Measurements from ENCODE around the gene EMX1. TPM values are rescaled to one million over a fixed set of nuclear protein-coding genes. Genes with fewer than 3 reads are reported as not detected.

EMX1 gene
- total and polyA plus RNA-seq, 9 donors, result 0.20 to 1.1 (median 0.28) TPM; not detected in 5

DNA sequence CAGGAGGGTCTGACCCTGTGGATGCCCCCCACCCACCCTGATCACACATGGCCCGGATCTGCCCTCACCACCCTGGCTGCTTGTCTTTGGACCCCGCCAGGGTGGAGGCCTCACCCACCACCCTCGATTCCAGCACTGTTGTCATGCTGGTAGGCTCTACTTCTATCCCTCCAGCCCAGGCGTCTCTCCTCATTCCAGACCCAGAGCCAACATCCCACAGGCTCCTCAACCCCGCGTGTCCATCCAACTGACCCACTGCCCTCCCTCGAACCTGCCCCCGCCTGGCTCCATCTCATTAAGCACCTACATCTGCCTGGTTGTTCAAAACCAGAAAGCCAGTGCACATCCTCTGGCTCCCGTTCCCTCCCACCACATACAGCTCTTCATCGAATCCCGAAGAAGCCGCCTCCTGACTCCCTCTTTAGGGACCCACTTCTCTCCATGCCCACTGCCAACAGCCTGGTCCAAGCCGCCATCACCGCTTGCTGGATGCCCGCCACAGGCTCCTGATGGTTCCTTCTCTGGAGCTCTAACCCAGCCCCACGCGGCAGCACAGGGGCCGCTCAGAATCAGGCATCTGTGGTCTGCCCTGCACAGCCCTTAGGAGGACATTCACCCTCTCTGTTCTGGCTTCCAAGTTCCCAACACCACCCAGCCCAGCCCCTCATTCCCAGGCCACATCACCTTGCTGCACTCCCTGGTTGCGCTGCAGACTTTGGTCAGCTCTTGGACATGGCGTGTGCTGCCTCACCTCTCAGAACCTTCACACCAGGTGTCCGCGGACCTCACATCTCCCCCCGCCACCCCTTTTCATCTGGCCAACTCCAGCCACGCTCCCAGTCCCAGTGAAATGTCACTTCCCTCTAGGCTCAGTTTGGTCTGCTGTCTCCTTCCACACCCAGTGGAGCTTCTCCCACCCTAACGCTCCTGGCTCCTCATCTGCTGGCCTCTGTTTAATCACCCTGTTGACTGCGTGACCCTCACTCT is 43.0 kb downstream of the EMX1 start:
- no peaks in the 10 kb centered on the region for H3K4me1 ChIP-seq (ENCODE audit: insufficient read depth)
- no peak overlapping the region for H3K27ac ChIP-seq
- no peaks in the 10 kb centered on the region for H3K9me3 ChIP-seq
- no peak overlapping the region for H3K4me3 ChIP-seq
- 90 to 92% (median 90%) methylated on average over 26 of the region's 26 CpGs for WGBS, 3 donors
- H3K36me3 ChIP-seq, result no peaks in the 10 kb centered on the region
- TF ChIP-seq POLR2A (IDR thresholded peaks at IDR 0.05), result no peak
- no peak for TF ChIP-seq EP300 (IDR thresholded peaks at IDR 0.05)
- TF ChIP-seq, protein P1, sequence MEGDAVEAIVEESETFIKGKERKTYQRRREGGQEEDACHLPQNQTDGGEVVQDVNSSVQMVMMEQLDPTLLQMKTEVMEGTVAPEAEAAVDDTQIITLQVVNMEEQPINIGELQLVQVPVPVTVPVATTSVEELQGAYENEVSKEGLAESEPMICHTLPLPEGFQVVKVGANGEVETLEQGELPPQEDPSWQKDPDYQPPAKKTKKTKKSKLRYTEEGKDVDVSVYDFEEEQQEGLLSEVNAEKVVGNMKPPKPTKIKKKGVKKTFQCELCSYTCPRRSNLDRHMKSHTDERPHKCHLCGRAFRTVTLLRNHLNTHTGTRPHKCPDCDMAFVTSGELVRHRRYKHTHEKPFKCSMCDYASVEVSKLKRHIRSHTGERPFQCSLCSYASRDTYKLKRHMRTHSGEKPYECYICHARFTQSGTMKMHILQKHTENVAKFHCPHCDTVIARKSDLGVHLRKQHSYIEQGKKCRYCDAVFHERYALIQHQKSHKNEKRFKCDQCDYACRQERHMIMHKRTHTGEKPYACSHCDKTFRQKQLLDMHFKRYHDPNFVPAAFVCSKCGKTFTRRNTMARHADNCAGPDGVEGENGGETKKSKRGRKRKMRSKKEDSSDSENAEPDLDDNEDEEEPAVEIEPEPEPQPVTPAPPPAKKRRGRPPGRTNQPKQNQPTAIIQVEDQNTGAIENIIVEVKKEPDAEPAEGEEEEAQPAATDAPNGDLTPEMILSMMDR (IDR thresholded peaks at IDR 0.05), result no peak
- intact Hi-C loops (cut with DNase I), result no loop called here
- DNase-seq, result no peak
- no peaks in the 10 kb centered on the region for H3K27me3 ChIP-seq

DNA sequence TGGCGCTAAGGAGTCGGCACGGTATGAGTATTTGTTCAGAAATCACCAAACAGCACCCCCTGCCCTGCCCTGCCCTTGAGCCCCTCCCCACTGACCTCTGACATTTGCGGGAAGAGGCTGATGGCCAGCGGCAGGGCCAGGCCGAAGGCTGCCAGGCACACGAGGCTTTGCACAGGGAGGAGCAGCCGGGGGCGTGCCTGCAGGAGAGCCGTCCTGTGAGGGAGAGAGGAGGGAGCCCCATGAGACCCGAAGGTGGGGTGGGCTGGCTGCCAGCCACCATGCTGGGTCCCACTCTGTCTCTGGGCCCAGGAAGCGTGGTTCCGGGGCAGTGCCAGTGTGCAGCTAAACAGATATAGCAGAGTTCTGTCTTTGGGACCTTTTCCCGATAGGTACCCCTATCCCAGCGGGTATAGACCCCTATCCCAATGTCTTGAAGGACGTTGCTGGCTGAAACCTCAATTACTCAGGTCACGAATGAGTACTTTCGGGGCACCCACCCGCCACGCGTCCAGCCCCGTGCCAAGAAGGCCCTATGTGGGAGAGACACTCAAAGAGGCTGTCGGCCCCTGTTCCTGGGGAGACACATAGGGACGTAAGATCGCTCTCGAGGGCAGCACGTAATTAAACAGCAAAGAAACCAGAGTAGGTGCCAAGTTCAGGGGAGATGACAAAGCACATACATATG is 43.9 kb downstream of the EMX1 start:
- Histone ChIP-seq H3K36me3 (no peaks in the 10 kb centered on the region), H3K9me3 (no peaks in the 10 kb centered on the region), H3K27ac (no peak overlapping the region), H3K27me3 (no peaks in the 10 kb centered on the region), H3K4me1 (ENCODE audit: insufficient read depth) (no peaks in the 10 kb centered on the region), H3K4me3 (no peak overlapping the region)
- DNase-seq, result no peak
- 85 to 87% (median 85%) methylated on average over 27 of the region's 27 CpGs for WGBS, 3 donors
- intact Hi-C loops (cut with DNase I), result no loop called here
- TF ChIP-seq EP300 (IDR thresholded peaks at IDR 0.05) (no peak), POLR2A (IDR thresholded peaks at IDR 0.05) (no peak)
- TF ChIP-seq, protein P1 (IDR thresholded peaks at IDR 0.05), result no peak

DNA sequence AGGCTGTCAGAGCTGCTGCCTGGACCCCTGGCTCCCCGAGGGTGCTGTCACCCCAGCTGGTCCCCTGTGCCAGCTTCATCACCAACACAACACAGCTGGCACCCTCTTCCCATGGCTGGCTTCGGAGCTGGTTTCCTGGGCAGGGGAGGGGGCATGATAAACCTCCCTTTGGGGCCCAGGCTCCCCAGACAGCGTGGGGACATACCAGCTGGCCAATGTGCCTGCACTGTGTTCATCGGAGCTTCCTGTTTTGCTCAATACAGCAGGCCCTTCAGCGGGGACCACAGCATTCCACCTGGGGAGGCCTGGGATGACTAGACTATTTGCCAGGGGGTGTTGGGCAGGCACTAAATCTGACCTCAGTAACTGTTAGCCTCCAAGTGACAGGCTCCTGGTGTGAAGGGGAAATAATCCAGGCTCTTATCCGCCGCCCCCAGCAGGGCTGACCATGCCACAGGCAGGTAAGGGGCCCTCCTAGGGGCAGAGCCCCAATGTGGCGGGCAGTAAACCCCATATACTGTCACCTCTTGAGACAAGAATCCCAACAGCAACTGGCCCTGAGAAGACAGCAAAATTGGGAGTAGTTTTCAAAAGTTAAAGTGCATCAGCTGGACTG is 44.6 kb downstream of the EMX1 start:
- H3K36me3 ChIP-seq, result no peaks in the 10 kb centered on the region
- no peaks in the 10 kb centered on the region for H3K4me1 ChIP-seq (ENCODE audit: insufficient read depth)
- intact Hi-C loops (cut with DNase I), result no loop called here
- 86 to 90% (median 87%) methylated on average over 8 of the region's 8 CpGs for WGBS, 3 donors
- H3K4me3 ChIP-seq, result no peak overlapping the region
- no peaks in the 10 kb centered on the region for H3K9me3 ChIP-seq
- TF ChIP-seq, protein P1 (IDR thresholded peaks at IDR 0.05), result no peak
- TF ChIP-seq POLR2A (IDR thresholded peaks at IDR 0.05) (no peak), EP300 (IDR thresholded peaks at IDR 0.05) (no peak)
- DNase-seq, result no peak
- H3K27me3 ChIP-seq, result no peaks in the 10 kb centered on the region
- no peak overlapping the region for H3K27ac ChIP-seq

DNA sequence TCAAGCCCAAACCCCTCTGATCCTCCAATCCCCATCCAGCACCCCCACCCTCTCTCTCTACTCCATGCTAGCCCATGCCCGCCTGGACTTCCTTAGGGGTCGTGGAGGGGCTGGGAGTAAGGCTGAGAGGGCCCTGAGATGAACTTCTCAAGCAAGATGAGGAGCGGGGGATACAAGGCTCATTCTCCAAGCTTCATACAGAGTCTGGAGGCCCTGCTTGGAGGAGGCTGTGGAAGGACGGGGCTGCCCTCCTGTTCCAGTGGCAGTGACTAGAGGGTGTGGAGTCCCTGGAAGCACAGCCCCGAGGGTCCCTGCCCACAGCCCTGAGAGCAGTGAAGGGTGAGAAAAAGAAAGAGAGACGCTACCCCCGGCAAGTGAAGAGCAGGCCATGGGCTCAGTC is 45.6 kb downstream of the EMX1 start:
- no peak for DNase-seq
- intact Hi-C loops (cut with DNase I), result no loop called here
- Histone ChIP-seq H3K27ac (no peak overlapping the region), H3K36me3 (no peaks in the 10 kb centered on the region), H3K9me3 (no peaks in the 10 kb centered on the region), H3K4me1 (ENCODE audit: insufficient read depth) (no peaks in the 10 kb centered on the region), H3K27me3 (no peaks in the 10 kb centered on the region), H3K4me3 (no peak overlapping the region)
- 84 to 89% (median 85%) methylated on average over 7 of the region's 7 CpGs for WGBS, 3 donors
- TF ChIP-seq EP300 (IDR thresholded peaks at IDR 0.05), result no peak
- TF ChIP-seq, protein P1 (IDR thresholded peaks at IDR 0.05), result no peak
- no peak for TF ChIP-seq POLR2A (IDR thresholded peaks at IDR 0.05)

All from ovary (tissue), 9 donors.